Kidney (tissue), 14 donors: ENCODE measurements around the gene GMDS. TPM values are rescaled to one million over a fixed set of nuclear protein-coding genes. Genes with fewer than 3 reads are reported as not detected.

Experiments used
- DNase-seq, 5 donors: peaks; one replicate each; pipeline ENCODE4 v3.0.0-alpha.2; 2013 to 2020
- FAIRE-seq: peaks from 2 replicates; lab custom pipeline; 2012; peaks lifted over from hg19 to GRCh38; lab: Jason Lieb, UNC
- H3K27ac ChIP-seq, 2 donors: one replicate each; pipeline ENCODE4 v1.7.0; 2013; ENCODE audit warnings: low read depth in 2 of 2, low read length in 2 of 2, inconsistent platforms in 1 of 2
- H3K27me3 ChIP-seq: one replicate; pipeline ENCODE4 v1.7.1; 2013; ENCODE audit warnings: low read length, inconsistent platforms; ENCODE audit not compliant: control insufficient read depth, insufficient read depth
- H3K36me3 ChIP-seq, 3 donors: one replicate each; pipeline versions ENCODE4 v1.7.0 to v1.7.1; 2013; ENCODE audit warnings: low read length in 3 of 3, control low read depth in 1 of 3, inconsistent platforms in 1 of 3; ENCODE audit not compliant: insufficient read depth in 3 of 3, control insufficient read depth in 2 of 3
- H3K4me1 ChIP-seq, 3 donors: one replicate each; pipeline versions ENCODE4 v1.7.0 to v1.7.1; 2013; ENCODE audit warnings: low read length in 3 of 3, inconsistent platforms in 1 of 3, low read depth in 1 of 3; ENCODE audit not compliant: control insufficient read depth in 2 of 3, insufficient read depth in 2 of 3
- H3K4me3 ChIP-seq, 3 donors: one replicate each; pipeline versions ENCODE4 v1.7.0 to v1.8.1; 2013; ENCODE audit warnings: low read length in 3 of 3, control low read depth in 1 of 3, inconsistent platforms in 1 of 3
- H3K9ac ChIP-seq, 3 donors: one replicate each; pipeline versions ENCODE4 v1.7.0 to v1.7.1; 2013; ENCODE audit warnings: low read length in 3 of 3, control low read depth in 1 of 3, inconsistent platforms in 1 of 3
- H3K9me3 ChIP-seq, 3 donors: one replicate each; pipeline versions ENCODE4 v1.7.0 to v1.7.1; 2013; ENCODE audit warnings: low read length in 3 of 3, control low read depth in 1 of 3, inconsistent platforms in 1 of 3; ENCODE audit not compliant: control insufficient read depth in 2 of 3, insufficient read depth in 1 of 3
- intact Hi-C: fragments of 100-400 bp; cut with DNase I; formaldehyde crosslinking; loops from one replicate; pipeline ENCODE4 v1.11.1; 2022
- polyA plus RNA-seq: library from polyadenylated mRNA; stranded (reverse); fragments of 350-450 nt; fragmentation: Illumina TruSeq; extraction: RNeasy Lipid Tissue Mini Kit (QIAGEN cat#74804); gene quantifications from one replicate; pipeline ENCODE4 v1.2.3, GENCODE V29; 2014; ENCODE audit warnings: low read depth, low replicate concordance; ENCODE audit not compliant: insufficient read depth
- total RNA-seq: library from RNA; stranded (reverse); fragmentation: NEBNext Ultra II Directional; extraction: Animal tissue kit (Norgen Biotek cat#: 25700); gene quantifications from one replicate; pipeline ENCODE4 v1.2.1, GENCODE V29; 2021
- TF ChIP-seq, protein P1 (sequence below): IDR thresholded peaks from 3 replicates; pipeline ENCODE4 v1.5.1; 2012; ENCODE audit warnings: mild to moderate bottlenecking, moderate library complexity, borderline replicate concordance; ENCODE audit not compliant: insufficient read depth; ENCODE audit errors: extremely low read depth
- donor health status: control.
- donor health status: control.
- donor health status: control.
- donor health status: control.
- donor health status: control.
- donor health status: DM: yes; HTN: yes; CAD: no.
- donor health status: Normal renal cell carcinoma (clear cell type).

GMDS gene
- total and polyA plus RNA-seq, 2 donors from 2014 or later = 49.6 to 63.7 TPM

DNA sequence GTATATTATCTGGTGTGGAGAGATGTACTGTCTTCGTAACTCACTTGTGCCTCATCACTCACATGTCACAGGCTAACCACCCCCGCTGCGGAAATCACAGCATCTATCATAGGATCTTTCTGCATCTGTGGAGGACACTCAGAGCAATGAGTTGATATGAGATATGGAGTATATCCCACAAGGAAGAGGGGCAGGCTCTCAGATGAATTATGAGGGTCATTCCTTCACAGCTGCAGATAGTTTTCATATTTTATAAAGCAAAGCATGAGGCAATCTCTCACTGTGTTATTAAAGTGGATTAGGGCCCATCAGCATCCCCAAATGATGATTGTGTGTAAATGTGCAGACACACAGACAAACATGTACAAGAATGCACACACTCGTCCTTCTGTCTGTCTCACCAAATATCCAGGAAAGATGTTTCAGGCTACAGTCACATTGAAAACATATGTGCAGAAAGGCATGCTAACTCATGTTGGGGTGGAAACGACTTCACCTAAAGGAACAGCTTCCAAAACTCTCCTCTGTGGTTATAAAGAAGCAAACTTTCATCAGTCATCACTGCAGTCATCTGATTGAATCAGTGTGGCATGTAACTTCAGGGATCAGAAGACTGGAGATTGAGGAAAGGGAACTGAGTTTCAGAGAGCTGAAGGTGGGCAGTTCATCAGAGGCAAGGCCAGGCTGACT lies 471.0 kb downstream of the GMDS start:
- Histone ChIP-seq H3K4me1 (peaks cover 2 to 15% (median 12%) of the 10 kb centered on the region in 3 donors), H3K27me3 (no peaks in the 10 kb centered on the region), H3K36me3 (no peaks in the 10 kb centered on the region), H3K9ac (no peak overlapping the region), H3K4me3 (no peak overlapping the region), H3K27ac (no peak overlapping the region), H3K9me3 (no peaks in the 10 kb centered on the region)
- DNase-seq (no peak), FAIRE-seq (no peak)
- intact Hi-C loops = no loop called here
- TF ChIP-seq, protein P1, sequence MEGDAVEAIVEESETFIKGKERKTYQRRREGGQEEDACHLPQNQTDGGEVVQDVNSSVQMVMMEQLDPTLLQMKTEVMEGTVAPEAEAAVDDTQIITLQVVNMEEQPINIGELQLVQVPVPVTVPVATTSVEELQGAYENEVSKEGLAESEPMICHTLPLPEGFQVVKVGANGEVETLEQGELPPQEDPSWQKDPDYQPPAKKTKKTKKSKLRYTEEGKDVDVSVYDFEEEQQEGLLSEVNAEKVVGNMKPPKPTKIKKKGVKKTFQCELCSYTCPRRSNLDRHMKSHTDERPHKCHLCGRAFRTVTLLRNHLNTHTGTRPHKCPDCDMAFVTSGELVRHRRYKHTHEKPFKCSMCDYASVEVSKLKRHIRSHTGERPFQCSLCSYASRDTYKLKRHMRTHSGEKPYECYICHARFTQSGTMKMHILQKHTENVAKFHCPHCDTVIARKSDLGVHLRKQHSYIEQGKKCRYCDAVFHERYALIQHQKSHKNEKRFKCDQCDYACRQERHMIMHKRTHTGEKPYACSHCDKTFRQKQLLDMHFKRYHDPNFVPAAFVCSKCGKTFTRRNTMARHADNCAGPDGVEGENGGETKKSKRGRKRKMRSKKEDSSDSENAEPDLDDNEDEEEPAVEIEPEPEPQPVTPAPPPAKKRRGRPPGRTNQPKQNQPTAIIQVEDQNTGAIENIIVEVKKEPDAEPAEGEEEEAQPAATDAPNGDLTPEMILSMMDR = no peak

DNA sequence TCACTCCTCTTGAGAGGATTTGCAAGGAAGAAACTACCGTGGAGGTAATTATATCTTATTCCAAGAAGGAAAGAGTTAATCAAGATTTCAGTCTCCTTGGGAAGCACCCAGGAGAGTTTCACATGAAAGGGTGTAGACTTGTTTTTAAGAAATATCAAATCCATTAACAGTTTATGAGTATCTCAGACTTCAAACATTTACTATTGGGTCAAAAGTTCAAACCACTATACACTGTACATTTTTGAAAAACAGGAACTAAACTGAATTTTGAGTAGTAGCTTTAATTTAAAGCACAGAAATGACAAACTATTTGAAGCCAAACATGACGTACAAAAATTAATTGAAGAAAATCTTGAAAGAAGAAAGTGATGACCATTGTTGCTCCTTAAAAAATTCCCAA lies 471.7 kb downstream of the GMDS start:
- Histone ChIP-seq H3K36me3 (no peaks in the 10 kb centered on the region), H3K27me3 (no peaks in the 10 kb centered on the region), H3K9me3 (no peaks in the 10 kb centered on the region), H3K9ac (no peak overlapping the region), H3K4me3 (no peak overlapping the region), H3K4me1 (peaks cover 2 to 13% (median 8%) of the 10 kb centered on the region in 3 donors), H3K27ac (no peak overlapping the region)
- TF ChIP-seq, protein P1 = no peak
- FAIRE-seq (no peak), DNase-seq (no peak)
- intact Hi-C loops = no loop called here

DNA sequence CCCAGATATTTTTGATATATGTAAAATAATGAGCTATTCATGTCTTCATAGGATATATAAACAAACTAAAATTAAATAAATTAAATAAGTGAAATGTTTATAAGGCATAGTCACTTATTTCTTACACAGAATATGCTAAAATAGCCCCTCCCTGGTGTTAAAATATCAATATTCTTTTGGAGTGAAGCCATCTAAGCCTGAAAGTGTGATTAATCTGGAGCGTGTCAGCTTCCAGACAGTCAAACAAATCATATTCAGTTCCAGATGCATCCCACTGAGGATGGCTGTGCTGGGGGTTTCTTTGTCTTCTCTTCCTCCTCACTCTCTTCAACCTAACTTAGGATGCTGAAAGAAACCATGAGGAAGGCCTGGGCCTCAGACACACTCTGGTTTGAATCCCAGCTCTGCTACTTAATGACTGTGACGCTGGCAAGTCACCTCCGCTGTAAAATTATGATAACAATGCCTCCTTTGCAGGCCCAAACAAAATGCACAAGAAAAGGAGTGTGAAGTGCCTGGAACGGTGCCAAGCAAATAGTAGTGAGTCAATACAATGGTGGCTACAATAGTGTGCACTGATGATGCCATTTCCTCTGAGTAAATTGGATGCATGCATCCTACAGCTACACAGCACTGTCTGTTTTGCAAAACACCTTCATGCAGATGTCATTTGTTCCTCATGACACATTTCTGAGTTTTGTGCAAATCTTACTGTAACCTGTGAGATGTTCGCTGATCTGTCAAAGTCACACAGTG lies 474.3 kb downstream of the GMDS start:
- Histone ChIP-seq H3K4me1 (peaks cover 2 to 10% (median 7%) of the 10 kb centered on the region in 3 donors), H3K9me3 (no peaks in the 10 kb centered on the region), H3K27ac (no peak overlapping the region), H3K9ac (no peak overlapping the region), H3K4me3 (no peak overlapping the region), H3K27me3 (no peaks in the 10 kb centered on the region), H3K36me3 (no peaks in the 10 kb centered on the region)
- intact Hi-C loops = no loop called here
- no peak for DNase-seq
- no peak for FAIRE-seq
- TF ChIP-seq, protein P1 = no peak
